ENCODE data around the gene LRRC15.

- TF ChIP-seq, protein P1, sequence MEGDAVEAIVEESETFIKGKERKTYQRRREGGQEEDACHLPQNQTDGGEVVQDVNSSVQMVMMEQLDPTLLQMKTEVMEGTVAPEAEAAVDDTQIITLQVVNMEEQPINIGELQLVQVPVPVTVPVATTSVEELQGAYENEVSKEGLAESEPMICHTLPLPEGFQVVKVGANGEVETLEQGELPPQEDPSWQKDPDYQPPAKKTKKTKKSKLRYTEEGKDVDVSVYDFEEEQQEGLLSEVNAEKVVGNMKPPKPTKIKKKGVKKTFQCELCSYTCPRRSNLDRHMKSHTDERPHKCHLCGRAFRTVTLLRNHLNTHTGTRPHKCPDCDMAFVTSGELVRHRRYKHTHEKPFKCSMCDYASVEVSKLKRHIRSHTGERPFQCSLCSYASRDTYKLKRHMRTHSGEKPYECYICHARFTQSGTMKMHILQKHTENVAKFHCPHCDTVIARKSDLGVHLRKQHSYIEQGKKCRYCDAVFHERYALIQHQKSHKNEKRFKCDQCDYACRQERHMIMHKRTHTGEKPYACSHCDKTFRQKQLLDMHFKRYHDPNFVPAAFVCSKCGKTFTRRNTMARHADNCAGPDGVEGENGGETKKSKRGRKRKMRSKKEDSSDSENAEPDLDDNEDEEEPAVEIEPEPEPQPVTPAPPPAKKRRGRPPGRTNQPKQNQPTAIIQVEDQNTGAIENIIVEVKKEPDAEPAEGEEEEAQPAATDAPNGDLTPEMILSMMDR (IDR thresholded peaks at IDR 0.05; ENCODE audit: low read depth, low read length): no peak
- TF ChIP-seq POLR2A (IDR thresholded peaks at IDR 0.05; ENCODE audit: extremely low read depth, insufficient read length): no peak
Measured at GRCh38 chr3:194386648-194387047, 17.1 kb upstream of the LRRC15 start.

Measured in NB4 (cell line).